DOHH2 (cell line): ENCODE measurements around the gene MUC21.

ENCODE experiments used
- H3F3A ChIP-seq: fragments of 200-600 bp; sonication (generic), shearing (Covaris generic); 2 replicates; pipeline ENCODE4 v1.6.0; 2016; ENCODE audit warnings: antibody characterized with exemption, mild to moderate bottlenecking; ENCODE audit not compliant: control insufficient read depth, insufficient read depth
- H3K27ac ChIP-seq: fragments of 200-600 bp; sonication (generic); 2 replicates; pipeline ENCODE4 v1.5.1; 2014; ENCODE audit warnings: low read depth, mild to moderate bottlenecking, low read length, moderate library complexity
- H3K27me3 ChIP-seq: fragments of 200-600 bp; sonication (generic); 2 replicates; pipeline ENCODE4 v1.6.1; 2014; ENCODE audit warnings: mild to moderate bottlenecking, low read length, mixed read lengths; ENCODE audit not compliant: control insufficient read depth
- H3K36me3 ChIP-seq: fragments of 200-600 bp; sonication (generic); 2 replicates; pipeline ENCODE4 v1.6.1; 2014; ENCODE audit warnings: mild to moderate bottlenecking, low read length, moderate library complexity, mixed read lengths; ENCODE audit not compliant: control insufficient read depth
- H3K4me1 ChIP-seq: fragments of 200-600 bp; sonication (generic); 2 replicates; pipeline ENCODE4 v1.6.1; 2014; ENCODE audit warnings: mild to moderate bottlenecking, low read length, mixed read lengths; ENCODE audit not compliant: control insufficient read depth
- H3K4me2 ChIP-seq: fragments of 200-600 bp; sonication (generic); 2 replicates; pipeline ENCODE4 v1.6.0; 2014; ENCODE audit warnings: mild to moderate bottlenecking, low read length, moderate library complexity
- H3K4me3 ChIP-seq: fragments of 200-600 bp; sonication (generic); 2 replicates; pipeline ENCODE4 v1.5.1; 2014; ENCODE audit warnings: mild to moderate bottlenecking, low read length, mixed read lengths
- H3K79me2 ChIP-seq: fragments of 200-600 bp; sonication (generic); 2 replicates; pipeline ENCODE4 v1.6.1; 2014; ENCODE audit warnings: mild to moderate bottlenecking, low read length, mixed read lengths; ENCODE audit not compliant: control insufficient read depth
- H3K9me2 ChIP-seq: fragments of 200-600 bp; sonication (generic); replicated peaks from 2 replicates; pipeline ENCODE4 v1.6.1; 2014; ENCODE audit warnings: mild to moderate bottlenecking, low read length, mixed read lengths; ENCODE audit not compliant: control insufficient read depth
- H3K9me3 ChIP-seq: fragments of 200-600 bp; sonication (generic); 2 replicates; pipeline ENCODE4 v1.6.1; 2014; ENCODE audit warnings: antibody characterized with exemption, low read length, mixed read lengths; ENCODE audit not compliant: control insufficient read depth, insufficient read depth
- H4K20me1 ChIP-seq: fragments of 200-600 bp; sonication (generic); 2 replicates; pipeline ENCODE4 v1.6.0; 2014; ENCODE audit warnings: low read depth, mild to moderate bottlenecking, antibody characterized with exemption, low read length, moderate library complexity; ENCODE audit not compliant: control insufficient read depth, insufficient read depth
- CTCF ChIP-seq: fragments of 200-600 bp; sonication (generic); IDR thresholded peaks from one replicate; pipeline ENCODE4 v1.5.1; 2014; ENCODE audit warnings: antibody characterized with exemption, mild to moderate bottlenecking, low read depth, low read length; ENCODE audit not compliant: poor library complexity, severe bottlenecking
- EZH2phosphoT487 ChIP-seq: fragments of 200-600 bp; sonication (generic); IDR thresholded peaks from 2 replicates; pipeline ENCODE4 v1.6.1; 2017; ENCODE audit warnings: borderline replicate concordance, mild to moderate bottlenecking, antibody characterized with exemption, low read length, moderate library complexity, mixed read lengths

The MUC21 gene

GRCh38 chr6:31007694-31008093, 24.2 kb downstream of the MUC21 start:
- no peak overlapping the region for H3K4me3 ChIP-seq
- H3K4me2 ChIP-seq = no peak overlapping the region
- H4K20me1 ChIP-seq = no peaks in the 10 kb centered on the region
- H3K79me2 ChIP-seq = no peaks in the 10 kb centered on the region
- H3K27me3 ChIP-seq = peaks cover 23% of the 10 kb centered on the region
- H3K36me3 ChIP-seq = no peaks in the 10 kb centered on the region
- no peaks in the 10 kb centered on the region for H3K9me2 ChIP-seq
- no peaks in the 10 kb centered on the region for H3K4me1 ChIP-seq
- no peaks in the 10 kb centered on the region for H3K9me3 ChIP-seq
- no peaks in the 10 kb centered on the region for H3F3A ChIP-seq
- no peak overlapping the region for H3K27ac ChIP-seq
- TF ChIP-seq CTCF (no peak), EZH2phosphoT487 (no peak)

- H3K4me3 ChIP-seq = no peak overlapping the region
- H4K20me1 ChIP-seq = no peaks in the 10 kb centered on the region
- H3K4me2 ChIP-seq = no peak overlapping the region
- TF ChIP-seq CTCF = no peak
- TF ChIP-seq EZH2phosphoT487 = no peak
- H3K27me3 ChIP-seq = peaks cover 23% of the 10 kb centered on the region
- H3K4me1 ChIP-seq = no peaks in the 10 kb centered on the region
- no peaks in the 10 kb centered on the region for H3K9me2 ChIP-seq
- H3K27ac ChIP-seq = no peak overlapping the region
- no peaks in the 10 kb centered on the region for H3K9me3 ChIP-seq
- H3K36me3 ChIP-seq = no peaks in the 10 kb centered on the region
- H3F3A ChIP-seq = no peaks in the 10 kb centered on the region
- no peaks in the 10 kb centered on the region for H3K79me2 ChIP-seq
Measured at GRCh38 chr6:31008165-31008564, 24.6 kb downstream of the MUC21 start.

GRCh38 chr6:31009731-31010130, 26.2 kb downstream of the MUC21 start:
- H3K4me1 ChIP-seq = no peaks in the 10 kb centered on the region
- H3K4me2 ChIP-seq = no peak overlapping the region
- no peak for TF ChIP-seq CTCF
- no peak for TF ChIP-seq EZH2phosphoT487

More at GRCh38 chr6:31009731-31010130, 26.2 kb downstream of the MUC21 start:
- Histone ChIP-seq H3K9me3 (no peaks in the 10 kb centered on the region), H3F3A (no peaks in the 10 kb centered on the region), H4K20me1 (no peaks in the 10 kb centered on the region), H3K9me2 (no peaks in the 10 kb centered on the region), H3K27me3 (peaks cover 18% of the 10 kb centered on the region), H3K27ac (no peak overlapping the region), H3K4me3 (no peak overlapping the region), H3K36me3 (no peaks in the 10 kb centered on the region), H3K79me2 (no peaks in the 10 kb centered on the region)
